A549 (cell line): ENCODE data around the gene ERLIN1. TPM values are rescaled to one million over a fixed set of nuclear protein-coding genes. Genes with fewer than 3 reads are reported as not detected.

Experiments
- ATAC-seq, 2 experiments: fragments of 200-7000 bp in 1 of 2; fragments of >200 bp in 1 of 2; cut with Nextera tagmentation in 1 of 2; cut with Tn5 transposase in 1 of 2; 3 replicates each; pipeline versions ENCODE4 v1.8.0 to v1.9.1; 2018 to 2020; ENCODE audit warnings: mild to moderate bottlenecking in 1 of 2, moderate library complexity in 1 of 2
- CTCF ChIA-PET: fragments of 300-600 bp; sonication (Branson Sonifier 250); formaldehyde crosslinking; extraction: SDS; loops from one replicate; lab custom pipeline; 2021; ENCODE audit warnings: antibody characterized with exemption, inconsistent platforms; lab: Yijun Ruan, JAX
- POLR2A ChIA-PET: fragments of 350-600 bp; formaldehyde crosslinking; extraction: SDS; loops from one replicate; lab custom pipeline; 2021; ENCODE audit warnings: antibody characterized with exemption, inconsistent platforms; lab: Yijun Ruan, JAX
- DNase-seq, 2 experiments: peaks; one replicate each; pipeline versions ENCODE4 v3.0.0 to v3.0.0-alpha.2; 2011 to 2016; ENCODE audit warnings: low read depth in 1 of 2, low spot score in 1 of 2
- FAIRE-seq: peaks from 2 replicates; lab custom pipeline; 2011; peaks lifted over from hg19 to GRCh38; lab: Jason Lieb, UNC
- H3K27ac ChIP-seq, 2 experiments: fragments of >200 bp; sonication (Bioruptor Twin); formaldehyde crosslinking; 3 replicates each; pipeline ENCODE4 v1.5.1; 2016 to 2017
- H3K4me1 ChIP-seq: fragments of >200 bp; sonication (Bioruptor Twin); formaldehyde crosslinking; 3 replicates; pipeline ENCODE4 v1.6.1; 2016
- H3K4me2 ChIP-seq: fragments of >200 bp; sonication (Bioruptor Twin); formaldehyde crosslinking; 3 replicates; pipeline ENCODE4 v1.6.1; 2016
- H3K4me3 ChIP-seq: fragments of >200 bp; sonication (Bioruptor Twin); formaldehyde crosslinking; 3 replicates; pipeline ENCODE4 v1.5.1; 2016
- H3K9me3 ChIP-seq: fragments of >200 bp; sonication (Bioruptor Twin); formaldehyde crosslinking; 3 replicates; pipeline ENCODE4 v1.6.1; 2016
- CBX2 ChIP-seq: fragments of 200-600 bp; sonication (generic); IDR thresholded peaks from 2 replicates; pipeline ENCODE4 v1.6.1; 2016; ENCODE audit warnings: low read depth, mild to moderate bottlenecking, borderline replicate concordance
- CBX8 ChIP-seq: fragments of 200-600 bp; sonication (generic); IDR thresholded peaks from 2 replicates; pipeline ENCODE4 v1.6.1; 2016
- CHD2 ChIP-seq: fragments of 150-350 bp; IDR thresholded peaks from 2 replicates; pipeline ENCODE4 v1.6.1; 2014; ENCODE audit warnings: low read length; ENCODE audit not compliant: partially characterized antibody
- CHD4 ChIP-seq: fragments of 200-600 bp; sonication (generic); IDR thresholded peaks from 2 replicates; pipeline ENCODE4 v1.6.1; 2016; ENCODE audit warnings: antibody characterized with exemption, mild to moderate bottlenecking, borderline replicate concordance
- EHF ChIP-seq: fragments of 250-450 bp; sonication (Bioruptor Pico); IDR thresholded peaks from 2 replicates; pipeline ENCODE4 v1.5.0; 2020; ENCODE audit warnings: mild to moderate bottlenecking
- EHMT2 ChIP-seq: fragments of 200-600 bp; sonication (generic); IDR thresholded peaks from 2 replicates; pipeline ENCODE4 v1.6.1; 2016; ENCODE audit warnings: antibody characterized with exemption, low read depth, mild to moderate bottlenecking, moderate library complexity
- FOSB ChIP-seq: fragments of 250-450 bp; sonication (Bioruptor Pico); IDR thresholded peaks from 2 replicates; pipeline ENCODE4 v1.5.0; 2020; ENCODE audit warnings: mild to moderate bottlenecking, moderate library complexity
- FOSL2 ChIP-seq, 2 experiments: fragments of 450-650 bp in 1 of 2; fragments of >200 bp in 1 of 2; sonication (Bioruptor Twin) in 1 of 2; formaldehyde crosslinking; IDR thresholded peaks; 2 replicates each; pipeline versions ENCODE4 v1.5.0 to v1.6.1; 2016 to 2020; ENCODE audit warnings: mild to moderate bottlenecking in 1 of 2, moderate library complexity in 1 of 2
- GATA3 ChIP-seq: IDR thresholded peaks from 2 replicates; pipeline ENCODE4 v1.6.1; 2012; ENCODE audit warnings: borderline replicate concordance
- HOXB13 ChIP-seq: fragments of 250-450 bp; sonication (Bioruptor Pico); IDR thresholded peaks from 2 replicates; pipeline ENCODE4 v1.5.0; 2020; ENCODE audit warnings: low read depth, mild to moderate bottlenecking, moderate library complexity
- MYC ChIP-seq: IDR thresholded peaks from 2 replicates; pipeline ENCODE4 v1.6.1; 2012; ENCODE audit warnings: mild to moderate bottlenecking, inconsistent platforms, low read length, improper control_type of control experiment, borderline replicate concordance
- NPAS2 ChIP-seq: fragments of 250-450 bp; sonication (Bioruptor Pico); IDR thresholded peaks from 2 replicates; pipeline ENCODE4 v1.8.0; 2022; ENCODE audit warnings: mild to moderate bottlenecking, moderate library complexity, borderline replicate concordance
- PBX3 ChIP-seq: IDR thresholded peaks from 2 replicates; pipeline ENCODE4 v1.6.1; 2012
- POLR2A ChIP-seq: IDR thresholded peaks from 2 replicates; pipeline ENCODE4 v1.6.1; 2012; ENCODE audit warnings: mild to moderate bottlenecking, low read length
- RAD21 ChIP-seq, 2 experiments: fragments of >200 bp in 1 of 2; sonication (Bioruptor Twin) in 1 of 2; formaldehyde crosslinking in 1 of 2; IDR thresholded peaks in 1 of 2; conservative IDR thresholded peaks in 1 of 2; 2 replicates in 1 of 2; 3 replicates in 1 of 2; pipeline ENCODE4 v1.6.1; 2012 to 2018; ENCODE audit warnings: inconsistent platforms in 1 of 2
- SMC3 ChIP-seq: fragments of >200 bp; sonication (Bioruptor Twin); formaldehyde crosslinking; IDR thresholded peaks from 3 replicates; pipeline ENCODE4 v1.6.1; 2018; ENCODE audit warnings: inconsistent platforms
- SREBF2 ChIP-seq: fragments of 450-650 bp; IDR thresholded peaks from 2 replicates; pipeline ENCODE4 v1.6.1; 2014; ENCODE audit warnings: mild to moderate bottlenecking, moderate library complexity
- WGBS: methylation state at CpG from one replicate; pipeline ENCODE4 v1.1.6; 2017; ENCODE audit errors: missing lambda C conversion rate; 5-methylcytosine and 5-hydroxymethylcytosine counted together
- polyA plus RNA-seq, 4 experiments: library from polyadenylated mRNA; depleted of rRNA in 3 of 4; stranded (reverse); fragments of >200 nt; fragmentation: RNase III in 1 of 4; extraction: RNeasy Plus Mini Kit Qiagen cat#74134 plus additional on column Dnase treatment in 1 of 4; gene quantifications; 2 replicates in 3 of 4; 3 replicates in 1 of 4; pipeline ENCODE4 v1.2.3, GENCODE V29; 2011 to 2017
- TF ChIP-seq, protein P1 (sequence below): fragments of >200 bp; sonication (Bioruptor Twin); formaldehyde crosslinking; IDR thresholded peaks from 2 replicates; pipeline ENCODE4 v1.6.1; 2016

Gene ERLIN1
- polyA plus RNA-seq, 2 of the 4 experiments (the other 2 are of a cell fraction): 62.8 to 78.4 TPM

DNA sequence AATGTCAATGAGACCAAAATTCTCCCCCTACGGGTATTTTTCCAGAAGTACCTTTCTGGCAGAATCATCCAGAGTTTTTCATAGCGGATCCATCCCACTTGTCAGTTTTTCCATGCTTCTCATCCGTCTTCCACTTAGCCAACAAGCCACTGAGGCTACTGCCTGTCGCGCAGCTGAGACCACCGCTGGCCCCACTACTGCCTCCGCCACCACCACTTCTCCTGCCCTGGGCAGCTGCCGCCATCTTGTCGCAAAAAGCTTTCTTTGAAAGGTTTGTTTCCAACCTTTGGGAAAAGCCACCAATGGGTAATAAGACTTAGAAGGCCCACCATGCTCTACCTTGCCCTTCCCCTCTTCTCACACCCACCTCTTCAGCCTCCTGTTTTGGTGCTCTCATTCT, 42.1 kb downstream of the ERLIN1 start:
- 90% methylated on average over 9 of the region's 9 CpGs for WGBS

GRCh38 chr10:100141446-100142087, 44.3 kb downstream of the ERLIN1 start:
- Histone ChIP-seq H3K4me3 (no peak overlapping the region), H3K4me1 (no peaks in the 10 kb centered on the region), H3K27ac (no peak overlapping the region), H3K9me3 (no peaks in the 10 kb centered on the region), H3K4me2 (no peak overlapping the region)
- FAIRE-seq (no peak), ATAC-seq (no peak), DNase-seq (no peak)
- WGBS: 55% methylated on average over 5 of the region's 5 CpGs
- ChIA-PET POLR2A (no interaction called here), CTCF (no interaction called here)
- TF ChIP-seq EHF (CRISPR knock-in tag) (no peak), CBX2 (no peak), POLR2A (no peak), CHD4 (no peak), FOSB (CRISPR knock-in tag) (no peak), GATA3 (no peak), PBX3 (no peak), SREBF2 (no peak), CHD2 (no peak), FOSL2 (IDR thresholded peaks at IDR 0.05) (no peak), FOSL2 (CRISPR knock-in tag; IDR thresholded peaks at IDR 0.05) (no peak), HOXB13 (CRISPR knock-in tag) (no peak), NPAS2 (CRISPR knock-in tag) (no peak), CBX8 (no peak)

More for the DNA sequence above, 42.1 kb downstream of the ERLIN1 start:
- Histone ChIP-seq H3K4me3 (no peak overlapping the region), H3K9me3 (no peaks in the 10 kb centered on the region), H3K4me1 (0 out of 3 replicates have a peak, but pooled peaks cover under 1% of the 10 kb centered on the region), H3K4me2 (no peak overlapping the region), H3K27ac (no peak overlapping the region)
- no peak for DNase-seq
- POLR2A ChIA-PET: interaction anchor here (0.6 kb wide), 1 partner anchor 138 kb away, joined by 3 read pairs; no protein-coding TSS in a partner anchor
- TF ChIP-seq SMC3: no peak
- ATAC-seq: no peak
- CTCF ChIA-PET: interaction anchor here (1.1 to 1.4 kb wide), 3 partner anchors 10 to 97 kb away, joined by 3 read pairs; no protein-coding TSS in a partner anchor
- no peak for FAIRE-seq

- no peak overlapping the region for H3K4me2 ChIP-seq
- ChIA-PET CTCF (interaction anchor here (1.3 kb wide), 1 partner anchor 16 kb away, joined by 3 read pairs; no protein-coding TSS in a partner anchor), POLR2A (no interaction called here)
- WGBS: 79% methylated on average over 4 of the region's 4 CpGs
- TF ChIP-seq CBX2 (no peak), HOXB13 (CRISPR knock-in tag) (no peak), CHD4 (no peak), MYC (no peak), RAD21 (conservative IDR thresholded peaks at IDR 0.05 in 1 of 2, IDR thresholded peaks at IDR 0.05 in 1 of 2) (no peak), GATA3 (no peak), CHD2 (no peak), EHMT2 (no peak), POLR2A (no peak)
- TF ChIP-seq, protein P1, sequence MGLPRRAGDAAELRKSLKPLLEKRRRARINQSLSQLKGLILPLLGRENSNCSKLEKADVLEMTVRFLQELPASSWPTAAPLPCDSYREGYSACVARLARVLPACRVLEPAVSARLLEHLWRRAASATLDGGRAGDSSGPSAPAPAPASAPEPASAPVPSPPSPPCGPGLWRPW: no peak
- no peaks in the 10 kb centered on the region for H3K4me1 ChIP-seq
- H3K27ac ChIP-seq: no peak overlapping the region
- FAIRE-seq (no peak), ATAC-seq (peak; percentile 13 to 26; a peak in 2 of 6 replicates), DNase-seq (no peak)
- H3K4me3 ChIP-seq: no peak overlapping the region
- H3K9me3 ChIP-seq: 0 out of 3 replicates have a peak, but pooled peaks cover 3% of the 10 kb centered on the region
Measured at GRCh38 chr10:100140070-100140469, 45.8 kb downstream of the ERLIN1 start.
